ENCODE results near the gene MRPL28. TPM values are rescaled to one million over a fixed set of nuclear protein-coding genes. Genes with fewer than 3 reads are reported as not detected.
"Not testable (repeated sequence)": the region's sequence is repeated elsewhere in the genome, so short reads cannot be mapped to it uniquely, and the experiment has no call there.

MRPL28 gene
- total RNA-seq, 2 donors from 2014 or later = 137 to 138 TPM

GRCh38 chr16:345772-346171 is 24.6 kb downstream of the MRPL28 start:
- no peaks in the 10 kb centered on the region for H3K27me3 ChIP-seq (ENCODE audit: control insufficient read depth, insufficient read depth, low read length, poor library complexity, severe bottlenecking)
- Mint-ChIP-seq H3K9me3 (peaks cover 5% of the 10 kb centered on the region), H3K4me3 (no peak overlapping the region), H3K27me3 (ENCODE audit: insufficient read depth) (no peaks in the 10 kb centered on the region), H3K27ac (peak overlapping the region; percentile 68), H3K36me3 (ENCODE audit: low read depth) (peaks cover 56% of the 10 kb centered on the region), H3K4me1 (peaks cover 18% of the 10 kb centered on the region)
- TF ChIP-seq CTCF (conservative IDR thresholded peaks at IDR 0.05) = no peak
- DNase-seq = no peak
- no peak overlapping the region for H3K27ac ChIP-seq (ENCODE audit: low read depth, low read length)
- no peaks in the 10 kb centered on the region for H3K4me1 ChIP-seq (ENCODE audit: control insufficient read depth, insufficient read depth, low read length)
- no peak overlapping the region for H3K4me3 ChIP-seq (ENCODE audit: low read length)
- H3K36me3 ChIP-seq (ENCODE audit: control insufficient read depth, insufficient read depth, low read length) = peaks cover 57% of the 10 kb centered on the region
- peaks cover 13% of the 10 kb centered on the region for H3K9me3 ChIP-seq (ENCODE audit: control insufficient read depth, low read length)
- WGBS, 2 experiments (ENCODE audit: insufficient coverage in 1 of 2, insufficient read length in 1 of 2) = 94 to 98% methylated on average over 9 to 11 of the region's 11 CpGs
- no peak overlapping the region for H3K9ac ChIP-seq (ENCODE audit: extremely low read depth, low read length, poor library complexity, severe bottlenecking)

- Mint-ChIP-seq H3K9me3 (peaks cover 6% of the 10 kb centered on the region), H3K27me3 (ENCODE audit: insufficient read depth) (no peaks in the 10 kb centered on the region), H3K36me3 (ENCODE audit: low read depth) (peaks cover 56% of the 10 kb centered on the region), H3K27ac (peak overlapping the region; percentile 75), H3K4me1 (peaks cover 9% of the 10 kb centered on the region), H3K4me3 (no peak overlapping the region)
- TF ChIP-seq CTCF (conservative IDR thresholded peaks at IDR 0.05) = no peak
- Histone ChIP-seq H3K4me1 (ENCODE audit: control insufficient read depth, insufficient read depth, low read length) (no peaks in the 10 kb centered on the region), H3K36me3 (ENCODE audit: control insufficient read depth, insufficient read depth, low read length) (peaks cover 47% of the 10 kb centered on the region), H3K27me3 (ENCODE audit: control insufficient read depth, insufficient read depth, low read length, poor library complexity, severe bottlenecking) (no peaks in the 10 kb centered on the region), H3K9ac (ENCODE audit: extremely low read depth, low read length, poor library complexity, severe bottlenecking) (no peak overlapping the region), H3K27ac (ENCODE audit: low read depth, low read length) (peak overlapping the region; percentile 17), H3K4me3 (ENCODE audit: low read length) (no peak overlapping the region), H3K9me3 (ENCODE audit: control insufficient read depth, low read length) (peaks cover 13% of the 10 kb centered on the region)
- DNase-seq = no peak
- 91 to 93% methylated on average over 10 to 18 of the region's 18 CpGs for WGBS, 2 experiments (ENCODE audit: insufficient coverage in 1 of 2, insufficient read length in 1 of 2)
These were observed 27.7 kb downstream of the MRPL28 start for GRCh38 chr16:342455-343213.

GRCh38 chr16:341974-342336 is 28.4 kb downstream of the MRPL28 start:
- not testable (repeated sequence) for H3K4me3 Mint-ChIP-seq; H3K27ac ChIP-seq (ENCODE audit: low read depth, low read length); DNase-seq; H3K4me1 Mint-ChIP-seq; H3K9ac ChIP-seq (ENCODE audit: extremely low read depth, low read length, poor library complexity, severe bottlenecking); H3K4me1 ChIP-seq (ENCODE audit: control insufficient read depth, insufficient read depth, low read length); H3K27me3 ChIP-seq (ENCODE audit: control insufficient read depth, insufficient read depth, low read length, poor library complexity, severe bottlenecking); H3K27me3 Mint-ChIP-seq (ENCODE audit: insufficient read depth); H3K9me3 Mint-ChIP-seq; H3K4me3 ChIP-seq (ENCODE audit: low read length)
- peaks cover 41% of the 10 kb centered on the region for H3K36me3 ChIP-seq (ENCODE audit: control insufficient read depth, insufficient read depth, low read length)
- WGBS, 2 experiments (ENCODE audit: insufficient coverage in 1 of 2, insufficient read length in 1 of 2) = 92% methylated on average over 9 to 12 of the region's 13 CpGs
- peaks cover 13% of the 10 kb centered on the region for H3K9me3 ChIP-seq (ENCODE audit: control insufficient read depth, low read length)
- peaks cover 52% of the 10 kb centered on the region for H3K36me3 Mint-ChIP-seq (ENCODE audit: low read depth)
- H3K27ac Mint-ChIP-seq = peak overlapping the region; percentile 50

- H3K27ac Mint-ChIP-seq = not testable (repeated sequence)
These were observed 29.0 kb downstream of the MRPL28 start for GRCh38 chr16:341095-341973.

More at GRCh38 chr16:341095-341973, 29.0 kb downstream of the MRPL28 start:
- H3K4me3 ChIP-seq (ENCODE audit: low read length); DNase-seq; H3K9me3 Mint-ChIP-seq; H3K4me3 Mint-ChIP-seq; H3K4me1 Mint-ChIP-seq; H3K4me1 ChIP-seq (ENCODE audit: control insufficient read depth, insufficient read depth, low read length); H3K27me3 ChIP-seq (ENCODE audit: control insufficient read depth, insufficient read depth, low read length, poor library complexity, severe bottlenecking); H3K9ac ChIP-seq (ENCODE audit: extremely low read depth, low read length, poor library complexity, severe bottlenecking); H3K27me3 Mint-ChIP-seq (ENCODE audit: insufficient read depth); H3K27ac ChIP-seq (ENCODE audit: low read depth, low read length): not testable (repeated sequence)
- Histone ChIP-seq H3K36me3 (ENCODE audit: control insufficient read depth, insufficient read depth, low read length) (peaks cover 34% of the 10 kb centered on the region), H3K9me3 (ENCODE audit: control insufficient read depth, low read length) (peaks cover 13% of the 10 kb centered on the region)
- 94 to 97% methylated on average over 23 to 45 of the region's 47 CpGs for WGBS, 2 experiments (ENCODE audit: insufficient coverage in 1 of 2, insufficient read length in 1 of 2)
- H3K36me3 Mint-ChIP-seq (ENCODE audit: low read depth) = peaks cover 48% of the 10 kb centered on the region

Measured in endodermal cell (in vitro differentiated cells).